Choroid plexus epithelial cell (primary cell): ENCODE data around the gene UNC93B1.

Source experiments
- DNase-seq: peaks from one replicate; pipeline ENCODE4 v3.0.0-alpha.2; 2010; ENCODE audit warnings: low read depth
- H3K4me3 ChIP-seq: 2 replicates; pipeline ENCODE4 v1.5.1; 2011; ENCODE audit warnings: low read depth, mild to moderate bottlenecking, control low read depth, low read length, moderate library complexity
- CTCF ChIP-seq: conservative IDR thresholded peaks from 2 replicates; pipeline ENCODE4 v1.5.1; 2011; ENCODE audit warnings: low read depth, mild to moderate bottlenecking, control low read depth, inconsistent platforms, low read length, moderate library complexity

UNC93B1 gene

GRCh38 chr11:68015467-68015866 is 11.6 kb upstream of the UNC93B1 start:
- no peak for TF ChIP-seq CTCF

GRCh38 chr11:68014947-68015447 is 11.1 kb upstream of the UNC93B1 start:
- no peak for DNase-seq
- TF ChIP-seq CTCF, result no peak
- no peak overlapping the region for H3K4me3 ChIP-seq

More at GRCh38 chr11:68015467-68015866, 11.6 kb upstream of the UNC93B1 start:
- H3K4me3 ChIP-seq, result no peak overlapping the region
- DNase-seq, result no peak

GRCh38 chr11:68014157-68014946 is 10.5 kb upstream of the UNC93B1 start:
- TF ChIP-seq CTCF, result no peak
- no peak overlapping the region for H3K4me3 ChIP-seq
- DNase-seq, result peak; percentile 83

GRCh38 chr11:68013611-68014156 is 9.8 kb upstream of the UNC93B1 start:
- no peak overlapping the region for H3K4me3 ChIP-seq
- no peak for DNase-seq
- TF ChIP-seq CTCF, result no peak

- no peak for TF ChIP-seq CTCF
- peak; percentile 98 for DNase-seq
- no peak overlapping the region for H3K4me3 ChIP-seq
Measured at GRCh38 chr11:68012843-68013610, 9.1 kb upstream of the UNC93B1 start.

GRCh38 chr11:68012044-68012842 is 8.3 kb upstream of the UNC93B1 start:
- TF ChIP-seq CTCF, result no peak
- DNase-seq, result no peak
- H3K4me3 ChIP-seq, result no peak overlapping the region
